Measurements from ENCODE around the gene PLEKHH3. TPM values are rescaled to one million over a fixed set of nuclear protein-coding genes. Genes with fewer than 3 reads are reported as not detected.

Gene PLEKHH3, protein sequence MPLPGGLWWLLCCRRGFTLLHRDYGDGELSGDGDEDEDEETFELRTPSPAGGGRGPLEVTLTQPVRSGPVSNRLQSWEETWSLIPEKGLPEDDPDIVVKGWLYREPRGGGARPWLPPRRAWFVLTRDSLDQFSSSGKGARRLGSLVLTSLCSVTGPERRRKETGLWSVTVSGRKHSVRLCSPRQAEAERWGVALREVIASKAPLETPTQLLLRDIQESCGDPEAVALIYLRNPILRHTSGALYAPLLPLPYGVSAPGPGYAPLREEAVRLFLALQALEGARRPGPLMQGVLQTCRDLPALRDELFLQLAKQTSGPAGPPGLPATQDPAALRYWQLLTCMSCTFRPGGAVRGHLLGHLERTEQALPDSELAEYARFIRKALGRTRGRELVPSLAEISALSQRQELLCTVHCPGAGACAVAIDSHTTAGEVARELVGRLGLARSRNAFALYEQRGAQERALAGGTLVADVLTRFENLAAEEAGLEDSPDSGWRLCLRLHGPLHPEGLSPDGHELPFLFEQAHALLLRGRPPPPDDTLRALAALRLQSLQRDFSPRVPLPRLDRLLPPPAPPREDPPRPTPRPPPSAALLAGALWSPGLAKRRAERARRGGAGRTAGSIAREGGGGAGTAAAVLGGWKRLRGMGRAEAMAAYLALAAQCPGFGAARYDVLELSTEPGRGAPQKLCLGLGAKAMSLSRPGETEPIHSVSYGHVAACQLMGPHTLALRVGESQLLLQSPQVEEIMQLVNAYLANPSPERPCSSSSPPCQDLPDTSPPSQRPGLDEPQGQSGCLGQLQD
- 4.4 TPM for total RNA-seq

GRCh38 chr17:42676424-42677011, at the start of gene PLEKHH3:
Gene PLEKHH3 (minus strand): TSS chr17:42676994. CDS start chr17:42676563, 431 bp downstream.

GRCh38 chr17:42681976-42682721, 5.4 kb upstream of the PLEKHH3 start, which contains the start of gene CNTNAP1:
Gene CNTNAP1 (plus strand): TSS chr17:42682531. CDS start chr17:42682830, 299 bp downstream.

GRCh38 chr17:42659079-42659931, 17.5 kb downstream of the PLEKHH3 start, which contains the start of gene TUBG2:
Gene TUBG2 (plus strand): TSS chr17:42659284. CDS start chr17:42659504, 220 bp downstream.

Small RNA genes lying within 50 kb of the gene (small RNA-seq; reads per million reads assigned to genes)
- not detected for gene MIR6780A (ENCODE audit: low replicate concordance)

Other genes with a start within 250 kb of the PLEKHH3 start
- gene ATP6V0A1, start 218.1 kb downstream of the PLEKHH3 start, total RNA-seq: 330 TPM
- gene NAGLU, start 140.8 kb downstream of the PLEKHH3 start, total RNA-seq: 14.7 TPM
- gene HSD17B1, start 124.1 kb downstream of the PLEKHH3 start, total RNA-seq: 1.6 TPM
- 5.9 TPM for gene COASY, start 114.8 kb downstream of the PLEKHH3 start, total RNA-seq
- gene MLX, start 109.9 kb downstream of the PLEKHH3 start, total RNA-seq: 35.7 TPM
- 6.9 TPM for gene PSMC3IP, start 99.3 kb downstream of the PLEKHH3 start, total RNA-seq
- 49.8 TPM for gene RETREG3, start 67.6 kb downstream of the PLEKHH3 start, total RNA-seq
- 18.2 TPM for gene TUBG1, start 67.3 kb downstream of the PLEKHH3 start, total RNA-seq
- 26.3 TPM for gene TUBG2, start 17.7 kb downstream of the PLEKHH3 start, total RNA-seq
- gene CCR10, start 4.8 kb upstream of the PLEKHH3 start, total RNA-seq: 0.94 TPM
- 12.5 TPM for gene CNTNAP1, start 5.5 kb upstream of the PLEKHH3 start, total RNA-seq
- 68.9 TPM for gene EZH1, start 68.0 kb upstream of the PLEKHH3 start, total RNA-seq
- gene RAMP2, start 84.2 kb upstream of the PLEKHH3 start, total RNA-seq: 9.1 TPM
- 24.4 TPM for gene VPS25, start 96.5 kb upstream of the PLEKHH3 start, total RNA-seq
- not detected for gene WNK4, start 103.6 kb upstream of the PLEKHH3 start, total RNA-seq
- 65.7 TPM for gene COA3, start 121.7 kb upstream of the PLEKHH3 start, total RNA-seq
- gene CNTD1, start 121.9 kb upstream of the PLEKHH3 start, total RNA-seq: 0.31 TPM
- 61.3 TPM for gene BECN1, start 147.3 kb upstream of the PLEKHH3 start, total RNA-seq
- 41.0 TPM for gene PSME3, start 156.4 kb upstream of the PLEKHH3 start, total RNA-seq
- gene AOC2, start 167.6 kb upstream of the PLEKHH3 start, total RNA-seq: 2.5 TPM
- 0.31 TPM for gene AOC3, start 174.2 kb upstream of the PLEKHH3 start, total RNA-seq
- gene G6PC1, start 223.8 kb upstream of the PLEKHH3 start, total RNA-seq: not detected

All from parietal lobe (tissue), 2 donors.